Keratinocyte (primary cell): Measurements from ENCODE around the gene MDM2.

Experiments used
- EZH2 ChIP-seq: IDR thresholded peaks from one replicate; pipeline ENCODE4 v1.6.1; 2012; ENCODE audit warnings: inconsistent platforms, mild to moderate bottlenecking, low read length, moderate library complexity
- TF ChIP-seq, protein P1 (sequence below), 3 experiments: IDR thresholded peaks in 1 of 3; conservative IDR thresholded peaks in 1 of 3; optimal IDR thresholded peaks in 1 of 3; 2 replicates in 2 of 3; 3 replicates in 1 of 3; pipeline versions ENCODE3 to v1.5.1; 2011; ENCODE audit warnings: low read length in 3 of 3, mild to moderate bottlenecking in 3 of 3, moderate library complexity in 2 of 3, control low read depth in 1 of 3, inconsistent platforms in 1 of 3; ENCODE audit not compliant: insufficient read depth in 2 of 3; ENCODE audit errors: extremely low read depth in 1 of 3

DNA sequence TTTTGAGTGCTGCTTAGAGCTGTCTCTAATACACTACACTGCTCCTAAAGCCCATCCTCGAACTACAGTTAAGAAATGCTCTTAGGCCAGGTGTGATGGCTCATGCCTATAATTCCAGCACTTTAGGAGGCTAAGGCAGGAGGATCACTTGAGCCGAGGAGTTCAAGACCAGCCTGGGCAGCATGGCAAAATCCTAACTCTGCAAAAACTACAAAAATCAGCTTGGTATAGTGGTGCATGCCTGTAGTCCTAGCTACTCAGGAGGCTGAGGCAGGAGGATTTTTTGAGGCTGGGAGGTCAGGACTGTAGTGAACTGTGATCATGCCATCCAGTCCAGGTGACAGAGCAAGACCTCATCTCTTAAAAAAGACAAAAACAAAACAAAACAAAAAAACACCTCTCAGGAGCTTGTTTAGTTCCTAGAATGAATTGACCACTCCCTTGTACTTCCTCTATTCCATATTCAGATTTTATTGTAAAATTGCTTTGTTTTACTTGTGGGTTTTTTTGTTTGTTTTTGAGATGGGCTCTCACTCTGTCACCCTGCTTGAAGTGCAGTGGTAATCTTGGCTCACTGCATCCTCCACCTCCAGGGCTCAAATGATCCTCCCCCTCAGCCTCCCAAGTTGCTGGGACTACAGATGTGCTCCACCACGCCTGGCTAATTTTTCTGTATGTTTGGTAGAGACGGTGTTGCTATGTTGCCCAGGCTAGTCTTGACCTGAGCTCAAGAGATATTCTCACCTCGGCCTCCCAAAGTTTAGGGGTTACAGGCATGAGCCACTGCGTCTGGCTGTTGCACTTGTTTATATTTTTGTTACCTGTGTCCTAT is 13.6 kb downstream of the MDM2 start:
- TF ChIP-seq EZH2, result no peak
- TF ChIP-seq, protein P1, sequence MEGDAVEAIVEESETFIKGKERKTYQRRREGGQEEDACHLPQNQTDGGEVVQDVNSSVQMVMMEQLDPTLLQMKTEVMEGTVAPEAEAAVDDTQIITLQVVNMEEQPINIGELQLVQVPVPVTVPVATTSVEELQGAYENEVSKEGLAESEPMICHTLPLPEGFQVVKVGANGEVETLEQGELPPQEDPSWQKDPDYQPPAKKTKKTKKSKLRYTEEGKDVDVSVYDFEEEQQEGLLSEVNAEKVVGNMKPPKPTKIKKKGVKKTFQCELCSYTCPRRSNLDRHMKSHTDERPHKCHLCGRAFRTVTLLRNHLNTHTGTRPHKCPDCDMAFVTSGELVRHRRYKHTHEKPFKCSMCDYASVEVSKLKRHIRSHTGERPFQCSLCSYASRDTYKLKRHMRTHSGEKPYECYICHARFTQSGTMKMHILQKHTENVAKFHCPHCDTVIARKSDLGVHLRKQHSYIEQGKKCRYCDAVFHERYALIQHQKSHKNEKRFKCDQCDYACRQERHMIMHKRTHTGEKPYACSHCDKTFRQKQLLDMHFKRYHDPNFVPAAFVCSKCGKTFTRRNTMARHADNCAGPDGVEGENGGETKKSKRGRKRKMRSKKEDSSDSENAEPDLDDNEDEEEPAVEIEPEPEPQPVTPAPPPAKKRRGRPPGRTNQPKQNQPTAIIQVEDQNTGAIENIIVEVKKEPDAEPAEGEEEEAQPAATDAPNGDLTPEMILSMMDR (optimal IDR thresholded peaks at IDR 0.05 in 1 of 3, IDR thresholded peaks at IDR 0.05 in 1 of 3, conservative IDR thresholded peaks at IDR 0.05 in 1 of 3; ENCODE audit: extremely low read depth in 1 of 3, insufficient read depth in 2 of 3, low read length in 3 of 3), result no peak
